Measurements from ENCODE around the gene KIFAP3.
"Not testable (repeated sequence)": the region's sequence is repeated elsewhere in the genome, so short reads cannot be mapped to it uniquely, and the experiment has no call there.

The KIFAP3 gene

GRCh38 chr1:170078610-170079189 lies 4.2 kb upstream of the KIFAP3 start:
- TF ChIP-seq CTCF (IDR thresholded peaks at IDR 0.05) = no peak
- H3K79me2 ChIP-seq = peaks cover 5% of the 10 kb centered on the region
- H3K27ac ChIP-seq = no peak overlapping the region
- no peaks in the 10 kb centered on the region for H3K4me1 ChIP-seq
- H3K36me3 ChIP-seq (ENCODE audit: control insufficient read depth, insufficient read depth, low read length) = no peaks in the 10 kb centered on the region
- no peak overlapping the region for H3K9ac ChIP-seq
- H3K9me3 ChIP-seq (ENCODE audit: control insufficient read depth, low read length) = no peaks in the 10 kb centered on the region
- no peak overlapping the region for H2AFZ ChIP-seq
- H3K4me3 ChIP-seq (ENCODE audit: low read depth, low read length) = no peak overlapping the region
- no peak overlapping the region for H3K4me2 ChIP-seq (ENCODE audit: low read length)
- H3K27me3 ChIP-seq (ENCODE audit: control insufficient read depth, insufficient read depth, low read length) = no peaks in the 10 kb centered on the region

GRCh38 chr1:170077926-170078325 lies 3.4 kb upstream of the KIFAP3 start:
- no peaks in the 10 kb centered on the region for H3K36me3 ChIP-seq (ENCODE audit: control insufficient read depth, insufficient read depth, low read length)
- no peaks in the 10 kb centered on the region for H3K27me3 ChIP-seq (ENCODE audit: control insufficient read depth, insufficient read depth, low read length)
- H3K9me3 ChIP-seq (ENCODE audit: control insufficient read depth, low read length) = no peaks in the 10 kb centered on the region
- peaks cover 7% of the 10 kb centered on the region for H3K79me2 ChIP-seq
- no peaks in the 10 kb centered on the region for H3K4me1 ChIP-seq
- H3K27ac ChIP-seq = no peak overlapping the region
- no peak overlapping the region for H3K4me3 ChIP-seq (ENCODE audit: low read depth, low read length)
- H3K4me2 ChIP-seq (ENCODE audit: low read length) = no peak overlapping the region
- no peak overlapping the region for H2AFZ ChIP-seq
- no peak overlapping the region for H3K9ac ChIP-seq
- TF ChIP-seq CTCF (IDR thresholded peaks at IDR 0.05) = no peak

GRCh38 chr1:170076952-170077351 lies 2.5 kb upstream of the KIFAP3 start:
- H3K27me3 ChIP-seq (ENCODE audit: control insufficient read depth, insufficient read depth, low read length); H3K9me3 ChIP-seq (ENCODE audit: control insufficient read depth, low read length); H3K9ac ChIP-seq; H3K36me3 ChIP-seq (ENCODE audit: control insufficient read depth, insufficient read depth, low read length); H3K79me2 ChIP-seq; H3K4me1 ChIP-seq; H3K4me2 ChIP-seq (ENCODE audit: low read length); H2AFZ ChIP-seq; H3K27ac ChIP-seq; H3K4me3 ChIP-seq (ENCODE audit: low read depth, low read length): not testable (repeated sequence)

- H3K27me3 ChIP-seq (ENCODE audit: control insufficient read depth, insufficient read depth, low read length) = no peaks in the 10 kb centered on the region
- no peak for TF ChIP-seq CTCF (IDR thresholded peaks at IDR 0.05)
- H3K79me2 ChIP-seq = peaks cover 7% of the 10 kb centered on the region
- H3K27ac ChIP-seq = no peak overlapping the region
- no peak overlapping the region for H3K9ac ChIP-seq
- no peak overlapping the region for H3K4me3 ChIP-seq (ENCODE audit: low read depth, low read length)
- no peak overlapping the region for H3K4me2 ChIP-seq (ENCODE audit: low read length)
- H3K9me3 ChIP-seq (ENCODE audit: control insufficient read depth, low read length) = no peaks in the 10 kb centered on the region
- no peaks in the 10 kb centered on the region for H3K36me3 ChIP-seq (ENCODE audit: control insufficient read depth, insufficient read depth, low read length)
- H2AFZ ChIP-seq = no peak overlapping the region
- no peaks in the 10 kb centered on the region for H3K4me1 ChIP-seq
Measured at GRCh38 chr1:170076199-170076598, 1.7 kb upstream of the KIFAP3 start.

GRCh38 chr1:170075186-170075585 lies 691 bp upstream of the KIFAP3 start:
- H3K27ac ChIP-seq = peak overlapping the region; percentile 79
- no peak overlapping the region for H3K9ac ChIP-seq
- H3K4me2 ChIP-seq (ENCODE audit: low read length) = peak overlapping the region; percentile 54
- H3K36me3 ChIP-seq (ENCODE audit: control insufficient read depth, insufficient read depth, low read length) = no peaks in the 10 kb centered on the region
- no peaks in the 10 kb centered on the region for H3K27me3 ChIP-seq (ENCODE audit: control insufficient read depth, insufficient read depth, low read length)
- H3K4me1 ChIP-seq = no peaks in the 10 kb centered on the region
- no peaks in the 10 kb centered on the region for H3K9me3 ChIP-seq (ENCODE audit: control insufficient read depth, low read length)
- no peak for TF ChIP-seq CTCF (IDR thresholded peaks at IDR 0.05)
- peak overlapping the region; percentile 95 for H2AFZ ChIP-seq
- H3K4me3 ChIP-seq (ENCODE audit: low read depth, low read length) = peak overlapping the region; percentile 60
- peaks cover 7% of the 10 kb centered on the region for H3K79me2 ChIP-seq

All from parathyroid adenoma (tissue), 2 donors.